GM23338 (cell line): ENCODE measurements around the gene AOPEP. TPM values are rescaled to one million over a fixed set of nuclear protein-coding genes. Genes with fewer than 3 reads are reported as not detected.

Experiments
- ATAC-seq: fragments of 200-7000 bp; cut with Tn5 transposase; 3 replicates; pipeline ENCODE4 v1.9.1; 2020
- DNase-seq: peaks from one replicate; pipeline ENCODE4 v3.0.0-alpha.2; 2015; ENCODE audit warnings: low spot score
- H2AFZ ChIP-seq: fragments of 200-600 bp; sonication (generic); 2 replicates; pipeline ENCODE4 v1.8.0; 2016; ENCODE audit warnings: antibody characterized with exemption, mild to moderate bottlenecking, moderate library complexity
- H3F3A ChIP-seq: fragments of 200-600 bp; sonication (generic); replicated peaks from 2 replicates; pipeline ENCODE4 v1.8.0; 2017; ENCODE audit warnings: antibody characterized with exemption, mixed run types, low read depth
- H3K27ac ChIP-seq: fragments of 200-600 bp; sonication (generic); 2 replicates; pipeline ENCODE4 v1.6.1; 2016; ENCODE audit warnings: low read depth
- H3K27me3 ChIP-seq: fragments of 200-600 bp; sonication (generic); 2 replicates; pipeline ENCODE4 v1.8.0; 2016; ENCODE audit warnings: mild to moderate bottlenecking, mixed run types, moderate library complexity; ENCODE audit not compliant: insufficient read depth
- H3K36me3 ChIP-seq: fragments of 200-600 bp; sonication (generic); 2 replicates; pipeline ENCODE4 v1.8.0; 2016; ENCODE audit warnings: mild to moderate bottlenecking; ENCODE audit not compliant: insufficient read depth
- H3K4me1 ChIP-seq: fragments of 200-600 bp; sonication (generic); 2 replicates; pipeline ENCODE4 v1.8.0; 2016; ENCODE audit warnings: mild to moderate bottlenecking, moderate library complexity; ENCODE audit not compliant: insufficient read depth
- H3K4me2 ChIP-seq: fragments of 200-600 bp; sonication (generic); 2 replicates; pipeline ENCODE4 v1.7.1; 2017; ENCODE audit warnings: mixed run types
- H3K4me3 ChIP-seq: fragments of 200-600 bp; sonication (generic); 2 replicates; pipeline ENCODE4 v1.6.1; 2016; ENCODE audit warnings: mixed run types
- H3K79me2 ChIP-seq: fragments of 200-600 bp; sonication (generic); replicated peaks from 2 replicates; pipeline ENCODE4 v1.8.0; 2017; ENCODE audit warnings: mild to moderate bottlenecking; ENCODE audit not compliant: insufficient read depth
- H3K9me2 ChIP-seq: fragments of 200-600 bp; sonication (generic); 2 replicates; pipeline ENCODE4 v1.8.0; 2017; ENCODE audit not compliant: insufficient read depth
- H4K20me1 ChIP-seq: fragments of 200-600 bp; sonication (generic); replicated peaks from 2 replicates; pipeline ENCODE4 v1.8.0; 2017; ENCODE audit warnings: mild to moderate bottlenecking; ENCODE audit not compliant: insufficient read depth
- H3K27ac Mint-ChIP-seq: 2 replicates; pipeline ENCODE4 v1.8.0; 2020; ENCODE audit warnings: inconsistent platforms, mild to moderate bottlenecking, moderate library complexity, mixed read lengths
- H3K27me3 Mint-ChIP-seq: 3 replicates; pipeline ENCODE4 v1.8.0; 2022; ENCODE audit warnings: low read depth, mild to moderate bottlenecking, moderate library complexity, mixed read lengths, inconsistent platforms; ENCODE audit not compliant: insufficient read depth, poor library complexity
- H3K36me3 Mint-ChIP-seq: 3 replicates; pipeline ENCODE4 v1.8.0; 2021; ENCODE audit warnings: low read depth, mild to moderate bottlenecking, inconsistent platforms, moderate library complexity, mixed read lengths
- H3K4me1 Mint-ChIP-seq: 3 replicates; pipeline ENCODE4 v1.8.0; 2020; ENCODE audit warnings: mild to moderate bottlenecking, inconsistent platforms, mixed read lengths
- H3K4me3 Mint-ChIP-seq: 3 replicates; pipeline ENCODE4 v1.8.0; 2021; ENCODE audit warnings: moderate library complexity, mild to moderate bottlenecking, inconsistent platforms, mixed read lengths
- H3K9me3 Mint-ChIP-seq: 3 replicates; pipeline ENCODE4 v1.8.0; 2020; ENCODE audit warnings: moderate library complexity, mild to moderate bottlenecking, inconsistent platforms, mixed read lengths
- CREB1 ChIP-seq: fragments of 250-450 bp; sonication (Bioruptor Pico); IDR thresholded peaks from 2 replicates; pipeline ENCODE4 v1.5.0; 2020; ENCODE audit warnings: low read depth, mild to moderate bottlenecking, moderate library complexity
- EZH2 ChIP-seq: fragments of 200-600 bp; sonication (generic); IDR thresholded peaks from one replicate; pipeline ENCODE4 v1.8.0; 2017; ENCODE audit warnings: antibody characterized with exemption, mild to moderate bottlenecking, low read depth; ENCODE audit not compliant: unreplicated experiment
- EZH2phosphoT487 ChIP-seq: fragments of 200-600 bp; sonication (generic); IDR thresholded peaks from one replicate; pipeline ENCODE4 v1.8.1; 2018; ENCODE audit warnings: antibody characterized with exemption; ENCODE audit not compliant: unreplicated experiment
- JUNB ChIP-seq: IDR thresholded peaks from one replicate; pipeline ENCODE4 v1.6.1; 2016; ENCODE audit warnings: antibody characterized with exemption; ENCODE audit not compliant: unreplicated experiment
- POLR2AphosphoS5 ChIP-seq: IDR thresholded peaks from 2 replicates; pipeline ENCODE4 v1.6.1; 2016; ENCODE audit warnings: antibody characterized with exemption, low read depth
- ZNF114 ChIP-seq: fragments of 250-450 bp; sonication (Bioruptor Pico); IDR thresholded peaks from 2 replicates; pipeline ENCODE4 v1.5.0; 2020; ENCODE audit warnings: mild to moderate bottlenecking, moderate library complexity
- ZNF331 ChIP-seq: fragments of 250-450 bp; sonication (Bioruptor Pico); IDR thresholded peaks from 2 replicates; pipeline ENCODE4 v1.5.0; 2020; ENCODE audit warnings: low read depth, mild to moderate bottlenecking, moderate library complexity
- polyA plus RNA-seq: library from polyadenylated mRNA; unstranded; fragments of >200 nt; fragmentation: Nextera tagmentation; extraction: Ambion mirVana; gene quantifications from 2 replicates; pipeline ENCODE4 v1.2.1, GENCODE V29; 2016
- total RNA-seq: library from RNA; depleted of rRNA; stranded (reverse); fragments of >200 nt; shearing (Covaris generic); gene quantifications from 2 replicates; pipeline ENCODE4 v1.2.3, GENCODE V29; 2014
- TF ChIP-seq, protein P1 (sequence below), 2 experiments: fragments of 200-600 bp in 1 of 2; sonication (generic) in 1 of 2; conservative IDR thresholded peaks; 2 replicates each; pipeline versions ENCODE4 v1.5.1 to v1.6.1; 2016 to 2017; ENCODE audit warnings: antibody characterized with exemption in 2 of 2, low read depth in 2 of 2, mild to moderate bottlenecking in 2 of 2, moderate library complexity in 1 of 2
- TF ChIP-seq, protein P2 (sequence below): IDR thresholded peaks from 2 replicates; pipeline ENCODE4 v1.6.1; 2016; ENCODE audit warnings: antibody characterized with exemption
- TF ChIP-seq, protein P3 (sequence below): IDR thresholded peaks from one replicate; pipeline ENCODE4 v1.6.1; 2018; ENCODE audit warnings: antibody characterized with exemption; ENCODE audit not compliant: unreplicated experiment

AOPEP gene
- total and polyA plus RNA-seq, 2 experiments from 2014 or later = 7.0 to 16.5 TPM

DNA sequence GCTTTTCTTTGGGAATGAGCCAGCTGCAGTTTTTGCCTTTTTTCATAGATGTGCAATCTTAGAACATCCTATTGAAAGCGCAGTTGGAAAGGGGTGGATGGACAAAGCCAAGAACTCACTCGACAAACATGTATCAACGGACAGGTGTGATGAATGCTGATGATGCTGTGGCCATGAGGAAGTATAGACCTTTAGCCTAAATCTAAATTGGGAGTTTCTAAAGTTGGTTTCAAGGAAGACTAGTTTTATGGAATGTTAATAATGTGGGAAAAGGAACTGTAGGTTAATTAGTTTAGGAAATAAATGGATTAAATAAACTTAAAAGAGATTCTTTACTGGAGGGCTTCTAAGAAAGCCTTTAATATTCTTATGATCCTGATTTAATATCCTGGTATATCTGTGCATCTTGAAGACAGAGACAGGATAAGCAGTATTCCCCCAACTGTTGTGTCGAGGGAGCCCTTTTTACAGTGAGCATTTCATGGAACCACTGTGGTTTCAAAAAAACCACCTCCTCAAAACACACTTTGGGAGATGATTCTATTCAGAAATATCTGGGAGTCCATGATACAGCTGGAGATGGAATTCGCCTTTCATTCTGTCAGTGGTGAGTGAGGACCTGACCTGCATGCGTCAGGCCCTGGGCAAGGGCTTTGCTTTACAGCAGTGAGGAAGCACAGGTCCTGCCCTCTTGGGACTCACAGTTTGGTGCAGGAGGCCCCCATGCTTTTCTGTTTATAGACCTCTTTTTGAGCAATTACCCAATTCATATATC is 82.6 kb downstream of the AOPEP start:
- H3K9me3 Mint-ChIP-seq = no peaks in the 10 kb centered on the region
- Histone ChIP-seq H3K27ac (no peak overlapping the region), H2AFZ (no peak overlapping the region), H4K20me1 (0 out of 2 replicates have a peak, but pooled peaks cover 3% of the 10 kb centered on the region), H3K4me1 (no peaks in the 10 kb centered on the region), H3K4me3 (no peak overlapping the region), H3K36me3 (no peaks in the 10 kb centered on the region), H3K9me2 (no peaks in the 10 kb centered on the region), H3K4me2 (no peak overlapping the region), H3F3A (no peaks in the 10 kb centered on the region), H3K27me3 (no peaks in the 10 kb centered on the region), H3K79me2 (no peaks in the 10 kb centered on the region)
- H3K4me1 Mint-ChIP-seq = peaks cover 17% of the 10 kb centered on the region; the same call in 2 of the 3 replicates
- H3K27me3 Mint-ChIP-seq = no peaks in the 10 kb centered on the region
- no peak for TF ChIP-seq EZH2
- TF ChIP-seq, protein P1, sequence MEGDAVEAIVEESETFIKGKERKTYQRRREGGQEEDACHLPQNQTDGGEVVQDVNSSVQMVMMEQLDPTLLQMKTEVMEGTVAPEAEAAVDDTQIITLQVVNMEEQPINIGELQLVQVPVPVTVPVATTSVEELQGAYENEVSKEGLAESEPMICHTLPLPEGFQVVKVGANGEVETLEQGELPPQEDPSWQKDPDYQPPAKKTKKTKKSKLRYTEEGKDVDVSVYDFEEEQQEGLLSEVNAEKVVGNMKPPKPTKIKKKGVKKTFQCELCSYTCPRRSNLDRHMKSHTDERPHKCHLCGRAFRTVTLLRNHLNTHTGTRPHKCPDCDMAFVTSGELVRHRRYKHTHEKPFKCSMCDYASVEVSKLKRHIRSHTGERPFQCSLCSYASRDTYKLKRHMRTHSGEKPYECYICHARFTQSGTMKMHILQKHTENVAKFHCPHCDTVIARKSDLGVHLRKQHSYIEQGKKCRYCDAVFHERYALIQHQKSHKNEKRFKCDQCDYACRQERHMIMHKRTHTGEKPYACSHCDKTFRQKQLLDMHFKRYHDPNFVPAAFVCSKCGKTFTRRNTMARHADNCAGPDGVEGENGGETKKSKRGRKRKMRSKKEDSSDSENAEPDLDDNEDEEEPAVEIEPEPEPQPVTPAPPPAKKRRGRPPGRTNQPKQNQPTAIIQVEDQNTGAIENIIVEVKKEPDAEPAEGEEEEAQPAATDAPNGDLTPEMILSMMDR (conservative IDR thresholded peaks at IDR 0.05; ENCODE audit: low read depth in 2 of 2) = no peak
- TF ChIP-seq, protein P2, sequence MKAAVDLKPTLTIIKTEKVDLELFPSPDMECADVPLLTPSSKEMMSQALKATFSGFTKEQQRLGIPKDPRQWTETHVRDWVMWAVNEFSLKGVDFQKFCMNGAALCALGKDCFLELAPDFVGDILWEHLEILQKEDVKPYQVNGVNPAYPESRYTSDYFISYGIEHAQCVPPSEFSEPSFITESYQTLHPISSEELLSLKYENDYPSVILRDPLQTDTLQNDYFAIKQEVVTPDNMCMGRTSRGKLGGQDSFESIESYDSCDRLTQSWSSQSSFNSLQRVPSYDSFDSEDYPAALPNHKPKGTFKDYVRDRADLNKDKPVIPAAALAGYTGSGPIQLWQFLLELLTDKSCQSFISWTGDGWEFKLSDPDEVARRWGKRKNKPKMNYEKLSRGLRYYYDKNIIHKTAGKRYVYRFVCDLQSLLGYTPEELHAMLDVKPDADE = no peak
- TF ChIP-seq, protein P3, sequence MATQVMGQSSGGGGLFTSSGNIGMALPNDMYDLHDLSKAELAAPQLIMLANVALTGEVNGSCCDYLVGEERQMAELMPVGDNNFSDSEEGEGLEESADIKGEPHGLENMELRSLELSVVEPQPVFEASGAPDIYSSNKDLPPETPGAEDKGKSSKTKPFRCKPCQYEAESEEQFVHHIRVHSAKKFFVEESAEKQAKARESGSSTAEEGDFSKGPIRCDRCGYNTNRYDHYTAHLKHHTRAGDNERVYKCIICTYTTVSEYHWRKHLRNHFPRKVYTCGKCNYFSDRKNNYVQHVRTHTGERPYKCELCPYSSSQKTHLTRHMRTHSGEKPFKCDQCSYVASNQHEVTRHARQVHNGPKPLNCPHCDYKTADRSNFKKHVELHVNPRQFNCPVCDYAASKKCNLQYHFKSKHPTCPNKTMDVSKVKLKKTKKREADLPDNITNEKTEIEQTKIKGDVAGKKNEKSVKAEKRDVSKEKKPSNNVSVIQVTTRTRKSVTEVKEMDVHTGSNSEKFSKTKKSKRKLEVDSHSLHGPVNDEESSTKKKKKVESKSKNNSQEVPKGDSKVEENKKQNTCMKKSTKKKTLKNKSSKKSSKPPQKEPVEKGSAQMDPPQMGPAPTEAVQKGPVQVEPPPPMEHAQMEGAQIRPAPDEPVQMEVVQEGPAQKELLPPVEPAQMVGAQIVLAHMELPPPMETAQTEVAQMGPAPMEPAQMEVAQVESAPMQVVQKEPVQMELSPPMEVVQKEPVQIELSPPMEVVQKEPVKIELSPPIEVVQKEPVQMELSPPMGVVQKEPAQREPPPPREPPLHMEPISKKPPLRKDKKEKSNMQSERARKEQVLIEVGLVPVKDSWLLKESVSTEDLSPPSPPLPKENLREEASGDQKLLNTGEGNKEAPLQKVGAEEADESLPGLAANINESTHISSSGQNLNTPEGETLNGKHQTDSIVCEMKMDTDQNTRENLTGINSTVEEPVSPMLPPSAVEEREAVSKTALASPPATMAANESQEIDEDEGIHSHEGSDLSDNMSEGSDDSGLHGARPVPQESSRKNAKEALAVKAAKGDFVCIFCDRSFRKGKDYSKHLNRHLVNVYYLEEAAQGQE = no peak
- no peak for TF ChIP-seq ZNF114 (CRISPR knock-in tag)
- H3K36me3 Mint-ChIP-seq = no peaks in the 10 kb centered on the region
- no peak overlapping the region for H3K4me3 Mint-ChIP-seq
- DNase-seq (no peak), ATAC-seq (no peak)
- no peak overlapping the region for H3K27ac Mint-ChIP-seq

DNA sequence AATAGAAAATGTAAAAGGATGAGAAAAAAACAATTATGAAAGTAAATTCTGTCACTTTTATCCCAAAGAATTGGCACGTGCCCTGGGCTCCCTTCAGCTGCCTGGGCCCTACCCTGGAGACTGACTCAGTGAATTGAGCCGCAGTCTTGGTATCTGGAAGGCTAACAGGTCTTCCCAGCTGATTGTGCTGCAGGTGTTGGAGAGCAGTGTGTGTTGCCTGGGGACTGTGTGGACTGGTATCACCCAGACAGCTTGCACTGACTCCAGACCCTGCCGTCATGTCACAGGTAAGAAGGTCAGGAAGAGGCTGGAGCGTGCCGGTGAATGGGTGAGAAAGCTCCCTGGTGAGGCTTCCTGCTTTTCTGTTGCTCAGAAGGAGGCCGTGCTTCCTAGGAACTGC is 83.3 kb downstream of the AOPEP start:
- Histone ChIP-seq H3K4me3 (no peak overlapping the region), H2AFZ (no peak overlapping the region), H3K9me2 (no peaks in the 10 kb centered on the region), H3K27me3 (no peaks in the 10 kb centered on the region), H4K20me1 (0 out of 2 replicates have a peak, but pooled peaks cover 3% of the 10 kb centered on the region), H3K79me2 (no peaks in the 10 kb centered on the region), H3F3A (no peaks in the 10 kb centered on the region), H3K27ac (no peak overlapping the region), H3K4me1 (no peaks in the 10 kb centered on the region), H3K4me2 (no peak overlapping the region), H3K36me3 (no peaks in the 10 kb centered on the region)
- H3K36me3 Mint-ChIP-seq = no peaks in the 10 kb centered on the region
- H3K4me3 Mint-ChIP-seq = no peak overlapping the region
- no peak for DNase-seq
- TF ChIP-seq EZH2phosphoT487 (no peak), ZNF331 (CRISPR knock-in tag) (no peak), POLR2AphosphoS5 (no peak), CREB1 (CRISPR knock-in tag) (no peak), ZNF114 (CRISPR knock-in tag) (no peak), JUNB (no peak)
- TF ChIP-seq, protein P2 = no peak
- TF ChIP-seq, protein P3 = no peak
- ATAC-seq = no peak
- H3K27ac Mint-ChIP-seq = no peak overlapping the region
- H3K9me3 Mint-ChIP-seq = no peaks in the 10 kb centered on the region; the same call in 2 of the 3 replicates
- no peaks in the 10 kb centered on the region for H3K27me3 Mint-ChIP-seq
- H3K4me1 Mint-ChIP-seq = peaks cover 17% of the 10 kb centered on the region; the same call in 2 of the 3 replicates
